DND-41 (cell line): ENCODE results near the gene RAB26.

Experiments used
- ATAC-seq: fragments of 200-7000 bp; cut with Tn5 transposase; 3 replicates; pipeline ENCODE4 v1.9.1; 2021; ENCODE audit warnings: low read depth; ENCODE audit not compliant: insufficient read depth
- DNase-seq: peaks from one replicate; pipeline ENCODE4 v3.0.0-alpha.2; 2020
- H2AFZ ChIP-seq: 2 replicates; pipeline ENCODE4 v1.6.0; 2012; ENCODE audit warnings: low read depth, low read length
- H3K27ac ChIP-seq: 2 replicates; pipeline ENCODE4 v1.5.1; 2012; ENCODE audit warnings: low read length, inconsistent platforms
- H3K27me3 ChIP-seq: fragments of 200-600 bp; sonication (generic); 2 replicates; pipeline ENCODE4 v1.6.0; 2012; ENCODE audit warnings: low read length, mild to moderate bottlenecking, inconsistent platforms; ENCODE audit not compliant: insufficient read depth, poor library complexity
- H3K36me3 ChIP-seq: 2 replicates; pipeline ENCODE4 v1.5.1; 2012; ENCODE audit warnings: low read length, inconsistent platforms; ENCODE audit not compliant: insufficient read depth
- H3K4me1 ChIP-seq: 2 replicates; pipeline ENCODE4 v1.5.1; 2012; ENCODE audit warnings: mild to moderate bottlenecking, low read length; ENCODE audit not compliant: insufficient read depth
- H3K4me2 ChIP-seq: 2 replicates; pipeline ENCODE4 v1.6.0; 2012; ENCODE audit warnings: mild to moderate bottlenecking, moderate library complexity, low read length, inconsistent platforms; ENCODE audit not compliant: insufficient read depth
- H3K4me3 ChIP-seq, 2 experiments: fragments of 200-600 bp in 1 of 2; shearing (Covaris generic) in 1 of 2; 2 replicates each; pipeline ENCODE4 v1.5.1; 2012 to 2016; ENCODE audit warnings: inconsistent platforms in 2 of 2, low read length in 2 of 2, mild to moderate bottlenecking in 2 of 2, low read depth in 1 of 2, moderate library complexity in 1 of 2
- H3K79me2 ChIP-seq: 2 replicates; pipeline ENCODE4 v1.6.0; 2012; ENCODE audit warnings: low read length, inconsistent platforms; ENCODE audit not compliant: insufficient read depth
- H3K9ac ChIP-seq: 2 replicates; pipeline ENCODE4 v1.6.0; 2012; ENCODE audit warnings: low read depth, mild to moderate bottlenecking, inconsistent platforms, low read length, moderate library complexity
- H3K9me3 ChIP-seq: 2 replicates; pipeline ENCODE4 v1.5.1; 2012; ENCODE audit warnings: low read length, moderate library complexity, mild to moderate bottlenecking, inconsistent platforms; ENCODE audit not compliant: insufficient read depth, severe bottlenecking
- H4K20me1 ChIP-seq: 2 replicates; pipeline ENCODE4 v1.6.0; 2012; ENCODE audit warnings: low read length; ENCODE audit not compliant: insufficient read depth
- CTCF ChIP-seq: IDR thresholded peaks from 2 replicates; pipeline ENCODE4 v1.5.1; 2012; ENCODE audit warnings: borderline replicate concordance, low read length, moderate library complexity, mild to moderate bottlenecking; ENCODE audit not compliant: poor library complexity, severe bottlenecking; ENCODE audit errors: extremely low read depth
- EZH2 ChIP-seq: IDR thresholded peaks from 3 replicates; pipeline ENCODE4 v1.6.1; 2012; ENCODE audit warnings: borderline replicate concordance, low read depth, mild to moderate bottlenecking, moderate library complexity, low read length, inconsistent platforms; ENCODE audit not compliant: severe bottlenecking

RAB26 gene

GRCh38 chr16:2194166-2194834, 45.9 kb downstream of the RAB26 start:
- H3K4me1 ChIP-seq: peaks cover 12% of the 10 kb centered on the region
- H3K27ac ChIP-seq: no peak overlapping the region
- H3K4me2 ChIP-seq: no peak overlapping the region
- H3K9me3 ChIP-seq: no peaks in the 10 kb centered on the region
- DNase-seq (no peak), ATAC-seq (no peak)
- no peaks in the 10 kb centered on the region for H3K36me3 ChIP-seq
- no peak overlapping the region for H2AFZ ChIP-seq
- peaks cover 16% of the 10 kb centered on the region for H4K20me1 ChIP-seq
- TF ChIP-seq CTCF (no peak), EZH2 (no peak)
- H3K9ac ChIP-seq: no peak overlapping the region
- H3K27me3 ChIP-seq: peaks cover 49% of the 10 kb centered on the region
- H3K4me3 ChIP-seq: no peak overlapping the region
- no peaks in the 10 kb centered on the region for H3K79me2 ChIP-seq

GRCh38 chr16:2194852-2195321, 46.5 kb downstream of the RAB26 start:
- Histone ChIP-seq H3K79me2 (no peaks in the 10 kb centered on the region), H3K4me2 (no peak overlapping the region), H3K27ac (no peak overlapping the region), H3K4me3 (no peak overlapping the region), H3K27me3 (peaks cover 49% of the 10 kb centered on the region), H4K20me1 (peaks cover 16% of the 10 kb centered on the region), H3K36me3 (no peaks in the 10 kb centered on the region), H3K9me3 (no peaks in the 10 kb centered on the region), H2AFZ (no peak overlapping the region), H3K9ac (no peak overlapping the region), H3K4me1 (peaks cover 12% of the 10 kb centered on the region)
- DNase-seq (peak; percentile 46), ATAC-seq (peak; percentile 44; the same call in 2 of the 3 replicates)
- TF ChIP-seq EZH2 (no peak), CTCF (peak; percentile 65)

GRCh38 chr16:2195322-2196161, 47.1 kb downstream of the RAB26 start:
- Histone ChIP-seq H2AFZ (no peak overlapping the region), H3K79me2 (no peaks in the 10 kb centered on the region), H4K20me1 (peaks cover 16% of the 10 kb centered on the region), H3K36me3 (no peaks in the 10 kb centered on the region), H3K27ac (no peak overlapping the region), H3K4me2 (peak overlapping the region; percentile 69), H3K9me3 (no peaks in the 10 kb centered on the region), H3K27me3 (peaks cover 49% of the 10 kb centered on the region), H3K9ac (peak overlapping the region; percentile 45; the same call in 1 of the 2 replicates), H3K4me3 (peak overlapping the region in 1 of 2 experiments; percentile 51; a peak in 2 of 4 replicates), H3K4me1 (peaks cover 12% of the 10 kb centered on the region)
- ATAC-seq (peak; percentile 70), DNase-seq (peak; percentile 77)
- no peak for TF ChIP-seq CTCF
- TF ChIP-seq EZH2: peak; percentile 89
